Activated T-cell treated with anti-CD3 and anti-CD28 coated beads, Interleukin-2, amount 50 U/mL, for 48 hours (primary cell): ENCODE results near the gene KRTAP2-4.
"Not testable (repeated sequence)": the region's sequence is repeated elsewhere in the genome, so short reads cannot be mapped to it uniquely, and the experiment has no call there.

ENCODE experiments used
- DNase-seq, 2 experiments: peaks; one replicate each; pipeline ENCODE4 v3.0.0-alpha.2; 2020

The KRTAP2-4 gene, protein sequence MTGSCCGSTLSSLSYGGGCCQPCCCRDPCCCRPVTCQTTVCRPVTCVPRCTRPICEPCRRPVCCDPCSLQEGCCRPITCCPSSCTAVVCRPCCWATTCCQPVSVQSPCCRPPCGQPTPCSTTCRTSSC

GRCh38 chr17:41065829-41066624, at the start of gene KRTAP2-4:
TSS of gene KRTAP2-4 (minus strand) at chr17:41065879. CDS start at chr17:41065845, 34 bp downstream.
- DNase-seq: no peak

GRCh38 chr17:41111151-41111885, 45.6 kb upstream of the KRTAP2-4 start:
- DNase-seq: no peak

DNA sequence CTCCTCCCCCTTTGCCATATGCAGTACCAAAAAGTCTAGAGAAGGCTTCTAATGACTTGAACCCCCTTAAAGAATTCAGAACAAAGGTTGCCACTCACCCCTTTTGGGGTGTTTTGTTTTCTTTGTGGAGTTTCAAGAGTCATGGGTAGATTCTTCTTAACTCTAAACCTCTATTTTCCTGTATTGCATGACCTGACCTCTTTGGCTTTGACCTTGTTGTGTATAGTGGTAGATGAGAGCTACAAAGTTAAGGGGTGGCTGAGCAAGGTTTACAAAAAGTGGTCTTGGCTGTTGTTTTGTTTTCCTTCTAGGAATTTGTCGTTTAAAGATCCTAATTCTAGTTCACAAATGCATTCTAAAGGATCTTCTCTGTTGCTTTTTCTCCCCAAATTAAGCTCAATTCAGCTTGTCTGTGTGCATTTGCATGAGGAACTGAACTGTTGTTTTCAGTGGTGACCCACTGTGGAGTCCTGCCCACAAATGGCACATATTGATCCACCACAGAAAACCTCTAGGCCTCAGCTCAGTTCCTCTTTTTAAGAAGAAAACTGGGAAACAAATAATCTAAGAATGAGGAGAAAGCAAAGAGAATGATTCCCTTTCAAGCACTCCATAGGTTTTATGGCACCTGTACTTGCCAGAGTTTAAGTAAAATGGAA, 43.2 kb upstream of the KRTAP2-4 start:
- DNase-seq: not testable (repeated sequence)

DNA sequence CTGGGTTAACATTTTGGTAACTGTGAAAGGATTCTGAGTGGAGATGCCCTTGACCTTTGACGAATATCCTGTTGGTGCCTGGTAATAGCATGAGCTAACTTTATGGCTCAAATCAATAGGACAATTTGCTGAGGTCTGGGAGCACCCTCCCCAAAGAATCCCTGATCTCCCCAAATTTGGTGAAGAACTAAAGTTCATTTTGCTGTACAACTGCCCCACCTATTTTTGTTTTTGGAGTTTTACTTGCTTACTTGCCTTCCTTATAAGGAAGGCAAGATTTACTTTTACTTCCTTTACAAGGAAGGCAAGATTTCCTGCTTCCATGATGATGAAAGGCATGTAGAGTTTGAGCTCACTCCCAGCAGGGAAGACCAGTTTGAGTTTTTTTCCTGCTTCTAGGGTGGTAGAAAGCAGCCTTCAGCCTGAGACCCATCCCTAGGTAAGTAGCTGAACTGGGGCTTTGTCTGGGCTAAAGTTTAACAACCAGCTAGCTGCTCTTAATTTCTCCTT, 42.3 kb upstream of the KRTAP2-4 start:
- no peak for DNase-seq

GRCh38 chr17:41105347-41105746, 39.7 kb upstream of the KRTAP2-4 start, which contains the start of gene KRTAP4-9:
TSS of gene KRTAP4-9 (plus strand) at chr17:41105389. CDS start at chr17:41105389, 0 bp downstream.
- DNase-seq: not testable (repeated sequence)

DNA sequence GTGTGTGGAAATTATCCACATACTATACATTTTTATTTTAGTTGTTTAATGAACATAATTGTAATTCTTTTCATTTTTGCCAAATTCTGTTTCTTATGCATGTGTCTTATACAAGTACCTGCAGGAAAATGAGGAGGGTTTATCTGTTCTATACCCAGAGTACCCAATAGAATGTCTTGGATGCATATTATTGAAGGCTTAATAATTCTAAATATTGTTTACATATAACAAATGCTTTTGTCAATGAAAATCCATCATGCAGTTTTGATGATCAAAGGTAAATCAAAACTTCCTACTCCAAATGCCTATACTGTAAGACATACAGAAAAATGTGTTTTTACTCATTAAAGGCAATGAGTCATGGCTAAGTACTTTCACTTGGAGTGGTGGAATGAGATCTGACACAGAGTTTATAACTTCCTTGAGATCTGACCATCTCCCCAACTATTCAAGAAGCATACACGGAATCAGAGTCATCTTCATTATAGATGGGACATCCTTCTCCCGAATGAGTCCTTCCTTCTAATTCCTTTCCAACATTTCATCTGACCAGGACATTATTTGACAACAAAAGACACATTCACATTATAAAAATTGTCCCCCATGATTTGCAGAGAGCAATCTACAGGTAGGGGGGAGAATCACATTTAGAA, 38.8 kb upstream of the KRTAP2-4 start:
- DNase-seq: not testable (repeated sequence)

DNA sequence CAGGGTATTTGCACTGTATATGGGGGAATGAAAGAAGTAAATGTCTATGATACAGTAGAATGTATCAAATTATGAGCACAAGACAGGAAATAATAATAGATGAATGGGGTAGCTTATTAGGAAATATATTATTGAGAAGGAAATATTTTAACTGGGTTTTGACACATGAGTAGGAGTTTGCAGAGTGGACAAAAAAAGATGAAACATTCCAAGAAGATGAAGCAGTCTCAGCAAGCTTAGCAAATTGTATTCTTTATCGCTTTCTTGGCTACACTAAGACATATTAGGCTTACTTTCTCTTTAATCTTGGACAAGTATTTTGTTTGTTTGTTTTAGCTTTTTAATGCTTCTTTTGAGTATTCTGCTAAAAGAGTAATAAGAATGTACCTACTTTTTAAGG, 38.2 kb upstream of the KRTAP2-4 start:
- DNase-seq: no peak

GRCh38 chr17:41101586-41102259, 36.0 kb upstream of the KRTAP2-4 start, which contains the start of gene KRTAP4-16:
TSS of gene KRTAP4-16 (minus strand) at chr17:41102209. CDS start at chr17:41102209, 0 bp downstream.
- DNase-seq: no peak

GRCh38 chr17:41099682-41100480, 34.2 kb upstream of the KRTAP2-4 start:
- not testable (repeated sequence) for DNase-seq

- DNase-seq: no peak
These were observed 32.8 kb upstream of the KRTAP2-4 start for GRCh38 chr17:41098481-41098880.

DNA sequence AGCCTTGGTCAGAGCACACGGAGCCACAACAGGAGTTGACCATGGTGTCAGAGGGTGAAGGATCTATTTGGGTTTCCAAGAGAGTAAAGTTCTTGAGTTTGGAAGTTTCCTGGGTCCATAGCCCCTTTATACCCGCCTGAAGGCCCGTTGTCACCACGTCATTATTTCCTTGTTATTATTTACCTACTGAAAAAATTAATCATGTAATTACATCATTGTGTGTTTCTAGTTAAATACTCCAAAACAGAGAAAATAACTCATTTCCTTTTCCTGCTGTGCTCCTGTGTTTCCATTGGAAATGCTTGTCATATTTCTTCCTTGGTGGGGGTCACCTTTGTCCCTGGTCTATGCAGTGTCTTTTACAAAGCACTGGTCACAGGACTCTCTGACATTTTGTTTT, 32.4 kb upstream of the KRTAP2-4 start, which contains the start of gene KRTAP4-8:
Gene KRTAP4-8 (minus strand): TSS at position 101 of the 400 bp plus-strand sequence. CDS start 58 bp downstream, at position 43.
- no peak for DNase-seq

DNA sequence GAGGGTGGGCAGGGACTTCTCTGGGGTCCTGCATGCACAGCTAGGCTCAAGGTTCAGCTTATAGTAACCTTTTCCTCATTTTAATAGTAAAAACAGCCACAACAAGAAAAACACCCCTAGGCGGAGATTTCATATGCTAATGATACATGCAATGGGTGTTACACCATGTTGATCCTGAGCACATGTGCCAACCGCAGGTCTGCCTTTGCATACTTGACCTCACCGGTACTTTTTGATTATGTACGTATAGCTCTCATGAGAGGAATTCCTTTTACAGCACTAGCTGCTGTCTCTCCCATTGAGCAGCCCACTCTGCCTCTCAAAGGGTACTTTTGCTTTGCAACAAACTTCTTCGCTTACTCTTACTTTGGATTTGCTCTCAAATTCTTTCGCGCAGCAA, 30.4 kb upstream of the KRTAP2-4 start:
- no peak for DNase-seq

GRCh38 chr17:41088760-41089352, 23.2 kb upstream of the KRTAP2-4 start:
- not testable (repeated sequence) for DNase-seq

DNA sequence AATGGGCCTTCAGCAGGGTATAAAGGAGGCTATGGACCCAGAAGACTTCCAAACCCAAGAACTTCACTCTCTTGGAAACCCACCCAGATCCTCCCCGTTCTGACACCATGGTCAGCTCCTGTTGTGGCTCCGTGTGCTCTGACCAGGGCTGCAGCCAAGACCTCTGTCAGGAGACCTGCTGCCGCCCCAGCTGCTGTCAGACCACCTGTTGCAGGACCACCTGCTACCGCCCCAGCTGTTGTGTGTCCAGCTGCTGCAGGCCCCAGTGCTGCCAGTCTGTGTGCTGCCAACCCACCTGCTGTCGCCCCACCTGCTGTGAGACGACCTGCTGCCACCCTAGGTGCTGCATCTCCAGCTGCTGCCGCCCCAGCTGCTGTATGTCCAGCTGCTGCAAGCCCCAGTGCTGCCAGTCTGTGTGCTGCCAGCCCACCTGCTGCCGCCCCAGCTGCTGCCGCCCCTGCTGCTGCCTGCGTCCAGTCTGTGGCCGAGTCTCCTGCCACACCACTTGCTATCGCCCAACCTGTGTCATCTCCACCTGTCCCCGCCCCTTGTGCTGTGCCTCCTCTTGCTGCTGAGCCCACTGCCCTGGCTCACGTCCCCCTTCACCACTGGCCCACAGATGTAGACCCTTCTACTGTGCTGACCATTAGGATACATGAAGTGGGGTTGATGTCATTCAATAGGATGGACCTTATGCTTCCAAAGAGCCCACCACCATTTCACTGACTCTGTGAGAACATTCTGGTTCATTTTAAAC, 18.6 kb upstream of the KRTAP2-4 start, which contains the start of gene KRTAP4-7:
Gene KRTAP4-7 (plus strand): TSS at position 51 of the 757 bp plus-strand sequence. CDS start 57 bp downstream, at position 108.
- DNase-seq: not testable (repeated sequence)

DNA sequence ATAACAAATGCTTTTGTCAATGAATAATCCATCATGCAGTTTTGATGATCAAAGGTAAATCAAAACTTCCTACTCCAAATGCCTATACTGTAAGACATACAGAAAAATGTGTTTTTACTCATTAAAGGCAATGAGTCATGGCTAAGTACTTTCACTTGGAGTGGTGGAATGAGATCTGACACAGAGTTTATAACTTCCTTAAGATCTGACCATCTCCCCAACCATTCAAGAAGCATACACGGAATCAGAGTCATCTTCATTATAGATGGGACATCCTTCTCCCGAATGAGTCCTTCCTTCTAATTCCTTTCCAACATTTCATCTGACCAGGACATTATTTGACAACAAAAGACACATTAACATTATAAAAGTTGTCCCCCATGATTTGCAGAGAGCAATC, 17.7 kb upstream of the KRTAP2-4 start:
- DNase-seq: not testable (repeated sequence)

DNA sequence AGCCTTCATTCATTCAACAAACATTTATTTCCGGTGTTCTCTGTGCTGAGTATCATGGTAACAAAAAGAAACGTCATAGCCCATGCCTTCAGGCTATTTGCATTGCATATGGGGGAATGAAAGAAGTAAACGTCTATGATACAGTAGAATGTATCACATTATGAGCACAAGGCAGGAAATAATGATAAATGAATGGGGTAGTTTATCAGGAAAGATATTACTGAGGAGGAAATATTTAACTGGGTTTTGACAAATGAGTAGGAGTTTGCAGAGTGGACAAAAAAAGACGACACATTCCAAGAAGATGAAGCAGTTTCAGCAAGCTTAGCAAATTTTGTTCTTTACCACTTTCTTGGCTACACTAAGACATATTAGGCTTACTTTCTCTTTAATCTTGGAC, 16.9 kb upstream of the KRTAP2-4 start:
- no peak for DNase-seq

- DNase-seq: no peak
These were observed 11.1 kb upstream of the KRTAP2-4 start for GRCh38 chr17:41076788-41077187.

DNA sequence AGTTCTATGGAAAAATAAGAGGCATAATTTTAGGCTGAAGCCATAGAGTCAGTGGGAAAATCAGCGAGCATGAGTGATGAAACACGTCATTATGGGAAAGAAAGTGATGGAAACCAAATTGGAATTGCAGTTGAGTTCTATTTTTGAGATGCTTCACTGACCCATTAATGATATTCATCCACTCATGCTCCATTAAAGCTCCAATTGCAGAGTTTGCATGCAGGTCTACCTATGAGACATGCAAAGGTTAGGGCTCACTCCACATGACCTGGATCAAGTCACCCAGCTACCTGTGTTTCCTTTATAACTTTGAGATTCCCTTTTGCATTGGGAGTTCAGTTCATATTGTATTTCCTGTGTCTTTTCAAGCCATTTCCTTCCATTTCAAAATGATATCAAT, 8.0 kb upstream of the KRTAP2-4 start:
- DNase-seq: no peak
